Stimulated activated CD4-positive, alpha-beta T cell treated with anti-CD3 and anti-CD28 coated beads, Interleukin-2, amount 100 ng/mL, for 24 hours (primary cell): Measurements from ENCODE around the gene OMA1.

Experiments used
- DNase-seq, 2 donors: peaks; one replicate each; pipeline ENCODE4 v3.0.0-alpha.2; 2020

OMA1 gene

DNA sequence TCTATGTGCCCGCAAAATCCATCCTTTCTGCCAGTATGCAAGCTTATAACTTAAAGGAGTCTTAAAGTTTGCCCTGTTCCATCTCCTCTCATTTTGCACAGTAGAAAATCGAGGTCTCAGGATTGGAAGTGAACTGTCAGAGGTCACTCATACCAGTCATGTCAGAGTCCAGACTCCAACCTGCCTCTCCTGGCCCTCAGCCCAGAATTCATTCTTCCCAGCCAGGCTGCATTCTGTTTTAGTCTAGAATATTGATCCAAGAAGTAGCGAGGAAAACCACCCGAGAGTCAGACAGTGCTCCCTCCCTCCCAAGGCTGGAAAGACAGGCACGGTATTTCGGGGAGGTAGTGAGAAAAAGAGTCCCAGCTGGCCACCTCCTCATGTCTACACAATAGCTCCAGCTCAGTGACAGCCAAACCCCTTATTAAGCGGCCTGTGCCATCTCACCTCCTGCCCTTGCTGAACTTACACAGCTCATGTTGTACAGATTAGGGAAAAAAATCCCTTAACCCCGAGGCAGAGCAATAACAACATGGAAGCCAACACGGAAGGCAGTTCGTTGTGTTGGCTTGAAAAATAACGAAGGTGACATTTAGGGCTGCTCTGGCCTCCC, 89.4 kb downstream of the OMA1 start:
- DNase-seq = no peak

DNA sequence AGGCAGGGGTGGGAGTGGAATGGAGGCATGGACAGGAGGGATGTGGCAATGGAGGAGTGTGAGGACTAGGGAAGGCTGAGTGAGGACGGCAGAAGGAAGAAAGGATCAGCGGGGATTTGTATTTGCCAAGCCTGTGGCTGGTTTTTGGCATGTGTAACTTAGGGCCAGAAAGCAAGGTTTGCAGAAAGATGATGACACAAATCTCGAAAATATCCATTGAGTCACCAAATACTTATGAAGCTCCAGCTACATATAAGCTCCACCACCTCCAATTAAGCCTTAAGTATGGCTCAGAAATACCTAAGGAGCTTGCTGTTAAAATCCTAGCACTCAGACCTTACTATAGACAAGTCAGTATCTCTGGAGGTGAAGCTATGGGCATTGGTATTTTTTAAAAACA, 90.1 kb downstream of the OMA1 start:
- DNase-seq = no peak

DNA sequence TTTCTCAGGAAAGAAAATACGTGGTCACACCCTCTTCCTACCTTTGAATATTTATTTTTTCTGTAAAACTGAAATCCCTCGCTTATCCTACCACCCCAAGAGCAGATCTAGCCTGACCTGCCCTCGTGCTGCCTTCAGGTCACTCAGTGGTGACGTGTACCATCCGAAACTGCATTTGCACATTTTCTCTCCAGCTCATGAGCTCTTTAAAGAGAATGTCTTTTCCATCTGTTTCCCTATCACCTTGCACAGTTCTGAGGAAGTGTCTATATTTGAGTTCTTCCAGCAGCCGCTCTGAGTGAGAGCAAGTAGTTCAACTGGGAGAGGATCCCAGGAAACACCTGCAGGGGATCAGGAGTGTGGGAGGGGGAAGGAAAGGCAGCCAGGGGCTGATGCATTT, 91.7 kb downstream of the OMA1 start:
- no peak for DNase-seq

DNA sequence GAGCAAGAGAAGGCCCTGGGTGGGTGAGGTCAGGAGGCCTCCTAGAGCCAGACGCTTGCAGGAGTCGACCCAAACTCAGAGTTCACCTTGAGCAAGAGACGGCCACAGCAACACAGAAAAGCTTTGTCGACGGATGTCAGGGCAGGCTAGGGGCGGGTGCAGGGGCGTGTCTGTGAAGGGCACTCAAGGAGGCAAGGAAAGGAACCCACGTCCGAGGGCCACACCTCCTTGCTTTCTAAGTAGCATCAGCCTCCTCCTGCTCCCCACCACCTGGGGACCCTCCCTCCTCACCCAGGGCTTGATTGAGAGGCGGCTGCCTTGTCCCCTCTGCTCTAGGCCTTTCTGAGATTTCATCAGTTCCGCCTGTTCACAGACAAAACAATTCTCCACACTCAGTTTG, 92.1 kb downstream of the OMA1 start:
- no peak for DNase-seq

DNA sequence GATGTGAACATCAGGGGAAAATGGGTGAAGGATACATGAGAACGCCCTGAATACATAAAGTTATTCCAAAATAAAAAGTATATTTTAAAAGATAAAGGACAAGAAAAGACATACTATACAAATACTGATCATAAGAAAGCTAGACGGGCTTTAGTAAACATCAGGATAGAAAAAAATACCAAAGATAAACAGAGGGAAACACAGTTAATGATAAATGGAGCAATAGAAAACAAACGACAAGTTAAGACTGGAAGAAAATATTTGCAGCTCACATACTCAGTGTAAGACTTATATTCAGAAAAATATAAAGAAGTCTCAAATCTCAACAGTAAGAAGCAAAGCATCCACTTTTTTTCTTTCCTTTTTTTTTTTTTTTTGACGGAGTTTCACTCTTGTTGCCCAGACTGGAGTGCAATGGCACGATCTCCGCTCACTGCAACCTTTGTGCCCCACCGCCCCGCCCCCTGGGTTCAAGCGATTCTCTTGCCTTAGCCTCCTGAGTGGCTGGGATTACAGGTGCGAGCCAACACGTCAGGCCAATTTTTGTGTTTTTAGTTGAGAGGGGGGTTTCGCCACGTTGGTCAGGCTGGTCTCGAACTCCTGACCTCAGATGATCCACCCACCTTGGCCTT, 94.8 kb downstream of the OMA1 start:
- no peak for DNase-seq

DNA sequence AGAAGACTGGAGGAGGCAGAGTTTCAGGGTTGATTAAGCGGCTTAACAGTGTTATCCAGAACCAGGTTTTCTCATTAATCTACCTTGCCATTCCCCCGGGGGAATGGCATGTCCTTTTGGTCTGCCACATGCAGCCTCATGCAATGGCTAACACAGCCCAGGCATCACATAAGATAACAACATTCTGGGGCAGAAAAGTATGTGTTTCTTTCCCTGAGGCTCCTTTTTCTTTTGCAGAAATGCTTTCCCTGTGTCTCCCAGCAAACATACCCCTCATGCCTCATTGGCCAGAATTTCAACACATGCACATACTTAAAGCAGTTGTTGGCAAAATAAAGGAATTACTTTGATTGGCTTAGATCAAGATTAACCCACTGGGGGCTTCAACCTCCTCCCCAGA, 98.6 kb downstream of the OMA1 start:
- DNase-seq = no peak

DNA sequence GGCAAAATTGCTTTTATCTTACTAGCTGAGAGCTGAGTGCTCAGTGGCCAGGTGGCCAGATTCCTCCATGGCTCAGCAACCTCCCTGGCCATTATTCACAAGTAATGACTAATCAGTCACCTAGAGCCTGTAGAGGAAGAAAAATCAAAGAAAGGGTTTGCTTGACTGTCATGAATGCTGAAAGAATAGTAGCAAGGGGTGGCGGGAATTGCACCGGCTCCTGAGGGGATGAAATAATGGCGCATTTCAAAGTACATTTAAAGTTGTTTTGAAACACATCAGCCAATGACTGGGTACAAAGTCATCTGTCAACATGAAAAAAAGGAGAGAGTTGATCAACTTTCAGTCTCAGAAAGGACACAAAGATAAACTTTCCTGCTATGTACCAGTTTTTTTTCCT, 99.5 kb downstream of the OMA1 start:
- no peak for DNase-seq

DNA sequence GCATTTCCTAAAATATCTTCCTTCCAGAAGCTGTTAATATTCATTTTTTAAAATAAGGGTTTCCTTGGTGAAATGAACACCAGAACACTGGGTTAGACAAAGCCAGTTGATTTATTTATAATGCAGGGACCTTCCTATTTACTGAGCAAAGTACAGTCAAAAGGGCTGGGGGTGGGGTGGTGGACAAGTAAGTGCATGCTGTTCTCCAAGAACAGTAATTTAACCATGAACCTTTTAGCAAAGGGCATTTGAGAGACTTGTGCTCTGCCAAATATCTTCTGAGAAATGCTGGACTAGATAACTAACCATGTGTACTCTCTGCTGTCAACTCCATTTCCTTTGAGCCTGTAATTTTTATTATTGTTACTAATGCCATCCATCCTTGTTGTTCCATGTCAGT, 100.2 kb downstream of the OMA1 start:
- no peak for DNase-seq

DNA sequence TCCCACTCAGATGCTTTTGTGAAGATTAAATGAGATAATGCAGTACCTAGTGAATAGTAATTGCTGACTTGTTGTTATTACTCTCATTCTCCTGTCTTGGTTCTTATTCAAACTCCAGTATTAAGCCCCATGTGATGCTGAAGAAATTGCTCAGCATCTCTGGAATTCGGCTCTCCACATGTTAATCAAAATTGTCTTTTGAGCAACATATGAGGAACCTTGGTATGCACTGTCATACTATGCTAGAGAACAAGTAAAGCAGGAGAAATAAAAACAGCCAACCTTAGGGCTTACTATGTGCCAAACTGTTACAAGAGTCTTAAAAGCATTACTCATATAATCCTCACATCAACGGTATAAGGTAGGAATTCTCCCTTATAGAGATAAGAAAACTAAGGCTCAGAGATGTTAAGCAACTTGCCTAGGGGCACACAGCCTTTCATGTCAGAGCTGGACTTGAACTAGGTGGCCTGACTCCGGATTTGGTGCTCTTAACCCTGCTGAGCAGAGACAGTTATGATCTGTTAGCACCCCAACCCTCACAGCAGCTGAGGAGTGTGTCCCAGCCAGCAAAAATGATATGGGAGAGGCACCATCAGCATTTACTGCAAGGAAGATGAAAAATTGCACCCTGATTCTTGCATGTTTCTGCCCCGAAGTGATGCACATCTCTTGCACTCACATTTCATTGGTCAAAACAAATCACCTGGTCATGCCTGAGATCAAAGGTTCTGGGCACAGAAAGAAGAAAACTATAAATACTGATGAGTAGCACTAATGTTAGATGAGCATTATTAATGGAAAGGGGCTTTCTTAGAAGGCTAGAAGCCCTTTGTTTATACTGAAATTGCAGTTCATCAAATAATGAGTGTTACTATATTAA, 102.3 kb downstream of the OMA1 start:
- DNase-seq = no peak

DNA sequence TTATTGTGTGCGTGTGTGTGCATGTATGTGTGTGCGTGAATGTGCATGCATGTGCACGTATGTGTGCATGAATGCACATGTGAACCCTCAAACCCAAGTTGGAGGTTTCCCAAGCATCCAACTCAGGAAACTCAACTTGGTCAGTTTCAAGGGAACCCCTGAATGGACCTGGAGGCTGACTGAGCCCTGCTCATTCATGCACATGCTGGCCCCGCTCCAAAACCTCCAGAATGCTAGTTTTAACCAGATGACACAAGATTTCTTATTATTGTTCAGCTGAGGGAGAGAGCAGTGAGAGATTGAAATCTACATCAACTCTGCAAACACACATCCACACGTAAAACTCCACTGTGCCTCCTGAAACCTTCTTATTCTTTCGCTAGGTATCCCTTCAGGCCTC, 104.4 kb downstream of the OMA1 start:
- no peak for DNase-seq

DNA sequence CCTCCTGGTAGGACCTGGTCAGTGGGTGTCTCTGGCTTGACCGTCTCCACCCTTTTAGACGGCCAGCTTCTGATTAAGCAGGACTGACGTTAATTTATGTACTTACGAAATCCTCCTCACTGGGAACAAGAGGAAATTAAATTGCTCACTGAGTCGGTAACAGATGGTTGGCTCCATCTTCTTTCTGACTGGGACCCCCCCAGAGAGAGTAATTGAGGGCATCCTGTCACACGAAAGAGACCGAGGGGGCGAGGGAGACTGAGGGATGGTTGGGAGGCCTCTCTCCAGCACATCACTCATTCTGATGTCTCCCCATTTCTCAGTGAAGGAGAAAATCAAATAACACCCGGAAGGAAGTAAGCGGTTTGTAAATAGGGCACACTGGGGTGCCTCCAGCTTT, 104.8 kb downstream of the OMA1 start:
- DNase-seq = no peak

DNA sequence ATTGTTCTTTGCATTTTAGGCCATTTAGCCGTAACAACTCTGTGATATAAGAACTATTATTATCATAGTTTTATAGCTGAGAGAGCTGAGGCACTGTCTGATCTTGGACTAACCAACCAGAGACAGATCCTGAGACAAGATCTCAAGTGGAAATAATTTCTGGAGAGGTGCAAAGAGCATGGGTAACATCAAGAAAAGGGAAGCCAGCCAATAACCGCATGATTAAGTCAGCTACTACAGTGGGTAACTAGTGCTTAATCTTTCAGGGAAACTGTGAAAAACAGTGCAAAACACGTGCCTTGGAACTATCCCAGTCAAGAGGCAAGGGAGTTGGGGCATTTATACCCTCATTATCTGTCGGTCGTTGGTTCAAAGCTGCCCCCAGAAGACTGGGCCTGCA, 105.8 kb downstream of the OMA1 start:
- no peak for DNase-seq

DNA sequence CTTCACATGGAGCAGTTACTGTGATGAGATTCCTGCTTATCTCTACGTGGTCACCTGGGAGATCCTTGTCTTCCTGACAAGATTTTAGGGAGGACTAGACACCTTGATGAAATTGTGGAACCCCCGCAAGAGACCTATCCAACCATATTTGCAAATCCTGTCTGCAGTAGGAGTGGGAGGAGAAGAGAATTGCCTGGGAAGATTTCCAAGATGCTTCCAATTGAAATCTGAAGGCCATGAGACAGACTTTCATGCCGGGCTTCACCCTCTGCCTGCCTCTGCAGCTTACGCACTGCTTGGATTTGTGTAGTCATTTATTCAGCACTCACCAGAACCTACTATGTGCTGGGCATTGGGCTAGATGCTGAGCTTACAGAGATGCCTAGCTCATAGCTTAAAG, 106.6 kb downstream of the OMA1 start:
- DNase-seq = no peak

DNA sequence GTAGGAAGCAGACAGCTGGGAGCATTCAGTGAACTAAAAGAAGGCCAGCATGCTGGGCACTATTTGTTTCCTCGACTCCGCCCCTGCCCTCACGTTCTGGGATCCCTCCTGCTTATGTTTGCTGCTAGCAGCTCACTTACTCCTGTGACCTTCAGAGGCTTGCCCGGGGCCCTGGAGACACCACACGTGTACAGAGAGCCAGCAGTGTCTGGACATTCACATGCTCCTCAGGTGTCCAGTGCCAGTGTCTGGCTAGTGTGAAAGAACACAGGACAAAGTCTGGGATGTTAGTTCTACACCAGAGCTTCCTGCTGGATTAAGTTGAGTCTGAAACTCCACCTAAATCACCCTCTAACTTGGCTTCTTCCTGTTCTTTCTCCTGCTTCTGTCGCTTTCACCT, 108.1 kb downstream of the OMA1 start:
- no peak for DNase-seq

DNA sequence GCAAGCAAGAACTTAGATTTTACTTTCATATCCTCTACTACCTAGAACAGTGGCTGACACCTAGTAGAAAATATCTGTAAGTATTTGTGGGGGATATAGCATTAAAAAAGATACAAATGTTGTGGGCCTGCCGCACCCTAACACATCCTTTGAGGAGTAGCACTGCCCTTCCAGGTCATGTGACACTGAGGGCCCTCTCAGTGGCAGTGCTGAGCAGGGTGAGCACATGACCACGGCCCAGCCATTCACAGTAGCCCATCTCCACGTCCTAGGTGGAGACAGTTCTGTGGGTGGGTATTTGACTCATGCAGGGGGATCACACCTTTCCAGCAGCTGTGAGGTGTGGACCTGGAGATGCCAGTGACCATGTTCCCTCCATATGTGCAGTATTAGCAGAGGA, 108.9 kb downstream of the OMA1 start:
- DNase-seq = no peak

DNA sequence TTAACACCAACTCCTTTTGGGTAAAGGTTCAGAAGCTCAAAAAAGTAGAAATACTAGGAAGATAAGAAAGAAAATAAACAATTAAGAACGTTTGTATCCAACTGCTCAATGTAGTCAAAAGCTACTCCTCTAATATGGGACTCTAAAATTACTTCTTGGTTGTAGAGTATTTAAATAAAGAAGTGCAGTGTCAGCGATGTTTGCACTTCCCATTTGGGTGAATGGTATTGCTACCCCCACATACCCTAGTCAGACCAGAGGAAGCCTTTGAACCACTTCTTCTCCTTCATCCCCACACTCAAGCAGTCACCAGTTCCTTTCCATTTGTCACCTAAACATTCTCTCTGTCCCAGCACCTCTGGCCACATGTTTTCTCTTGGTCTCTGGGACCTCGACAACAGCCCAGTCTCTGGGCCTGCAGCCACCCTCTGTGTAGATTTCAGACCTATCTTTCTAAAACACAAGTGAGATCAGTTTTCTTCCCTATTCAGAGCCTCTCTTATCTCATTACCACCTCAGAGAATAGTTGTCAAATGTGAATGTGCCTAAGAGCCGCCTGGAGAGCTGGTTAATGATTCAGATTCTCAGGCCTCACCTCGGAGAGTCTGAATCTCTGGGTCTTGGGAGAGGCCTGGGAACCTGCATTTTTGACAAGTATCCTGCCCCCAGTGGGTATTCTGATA, 109.8 kb downstream of the OMA1 start:
- no peak for DNase-seq

DNA sequence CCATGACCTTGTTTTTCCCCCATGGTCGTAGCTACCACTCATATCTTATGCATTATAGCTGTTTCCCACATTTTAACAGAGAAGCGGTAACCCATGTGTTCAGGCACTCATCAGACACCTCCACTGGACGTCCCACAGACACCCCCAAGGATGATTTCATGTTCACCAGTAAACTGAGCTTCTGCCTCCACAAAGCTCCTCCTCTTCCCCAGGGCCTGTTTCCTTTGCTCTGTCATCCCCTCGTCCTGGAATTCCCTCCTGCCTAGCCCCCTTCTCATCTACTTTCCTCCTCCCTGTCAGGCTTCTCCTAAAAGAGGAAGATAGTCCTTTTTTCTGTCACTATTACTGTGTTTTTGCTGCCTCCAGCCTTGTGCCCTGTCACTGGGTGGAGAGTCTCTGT, 111.2 kb downstream of the OMA1 start:
- no peak for DNase-seq

DNA sequence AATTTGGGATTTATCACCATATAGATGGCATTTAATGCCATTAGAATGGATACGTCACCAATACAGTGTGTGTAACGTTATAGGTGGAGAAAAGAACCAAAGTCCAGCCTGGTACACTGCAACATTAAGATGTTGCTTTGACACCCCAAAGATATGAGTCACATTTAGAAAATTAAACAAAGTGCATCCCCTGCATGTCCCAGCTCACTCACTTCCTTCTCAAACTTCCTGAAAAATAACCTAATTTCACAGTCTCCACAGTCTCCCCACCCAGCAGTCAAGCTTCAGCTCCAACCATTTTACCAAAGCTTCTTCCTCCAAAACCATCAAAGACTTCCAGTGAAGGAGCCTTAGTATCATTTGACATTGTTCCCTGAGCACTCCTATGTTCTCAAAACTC, 111.9 kb downstream of the OMA1 start:
- no peak for DNase-seq

DNA sequence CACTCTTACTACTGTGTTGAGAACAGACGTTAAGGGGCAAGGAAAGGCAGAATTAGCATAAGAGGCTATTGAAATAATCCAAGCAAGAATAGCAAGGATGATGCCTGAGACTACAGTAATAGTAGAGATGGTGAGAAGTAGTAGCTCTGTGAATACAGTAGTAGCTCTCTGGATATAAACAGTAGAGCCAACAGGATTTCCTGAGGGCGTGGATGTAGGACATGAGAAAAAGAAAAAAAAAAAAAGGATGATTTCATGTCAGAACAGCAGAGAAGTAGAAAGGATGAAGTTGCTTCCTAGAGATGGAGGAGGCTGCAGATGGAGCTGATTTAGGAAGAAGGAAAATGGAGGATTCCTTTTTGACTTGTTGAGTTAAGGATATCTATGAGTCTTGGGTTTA, 112.3 kb downstream of the OMA1 start:
- no peak for DNase-seq

DNA sequence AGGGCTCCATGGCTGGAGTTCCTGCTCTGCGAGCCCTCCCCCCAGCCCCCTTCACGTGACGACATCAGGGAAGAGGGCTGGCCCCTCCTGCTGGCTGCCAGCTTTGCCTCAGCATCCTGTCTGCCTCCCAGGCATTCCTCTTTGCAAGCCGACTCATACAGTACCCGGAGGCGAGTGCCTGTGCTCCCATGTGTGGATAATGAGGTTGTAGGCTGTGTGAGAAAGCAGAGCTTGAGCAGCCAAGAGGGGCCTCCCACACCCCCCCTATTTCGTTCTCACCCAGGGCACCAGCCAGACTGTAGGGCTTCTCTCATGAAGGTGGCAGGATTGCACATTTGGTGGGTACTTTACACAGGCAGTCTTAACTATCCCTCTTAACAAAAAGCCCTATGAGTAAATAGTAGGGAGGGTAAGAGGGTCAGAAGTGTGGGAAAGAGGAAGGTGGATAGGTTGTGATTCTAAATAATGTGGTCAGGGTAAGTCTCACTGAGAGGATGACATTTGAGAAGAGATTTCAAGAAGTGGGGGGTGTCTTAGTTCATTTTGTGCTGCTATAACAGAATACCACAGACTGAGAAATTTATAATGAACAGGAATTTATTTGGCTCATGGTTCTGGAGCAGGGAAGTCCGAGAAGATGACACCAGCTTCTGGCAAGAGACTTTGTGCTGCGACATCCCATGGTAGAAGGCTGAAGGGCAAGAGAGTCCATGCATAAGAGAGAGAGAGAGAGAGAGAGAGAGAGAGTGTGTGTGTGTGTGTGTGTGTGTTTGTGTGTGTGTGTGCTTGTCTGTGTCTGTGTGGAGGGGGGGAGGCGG, 113.5 kb downstream of the OMA1 start:
- DNase-seq = no peak

DNA sequence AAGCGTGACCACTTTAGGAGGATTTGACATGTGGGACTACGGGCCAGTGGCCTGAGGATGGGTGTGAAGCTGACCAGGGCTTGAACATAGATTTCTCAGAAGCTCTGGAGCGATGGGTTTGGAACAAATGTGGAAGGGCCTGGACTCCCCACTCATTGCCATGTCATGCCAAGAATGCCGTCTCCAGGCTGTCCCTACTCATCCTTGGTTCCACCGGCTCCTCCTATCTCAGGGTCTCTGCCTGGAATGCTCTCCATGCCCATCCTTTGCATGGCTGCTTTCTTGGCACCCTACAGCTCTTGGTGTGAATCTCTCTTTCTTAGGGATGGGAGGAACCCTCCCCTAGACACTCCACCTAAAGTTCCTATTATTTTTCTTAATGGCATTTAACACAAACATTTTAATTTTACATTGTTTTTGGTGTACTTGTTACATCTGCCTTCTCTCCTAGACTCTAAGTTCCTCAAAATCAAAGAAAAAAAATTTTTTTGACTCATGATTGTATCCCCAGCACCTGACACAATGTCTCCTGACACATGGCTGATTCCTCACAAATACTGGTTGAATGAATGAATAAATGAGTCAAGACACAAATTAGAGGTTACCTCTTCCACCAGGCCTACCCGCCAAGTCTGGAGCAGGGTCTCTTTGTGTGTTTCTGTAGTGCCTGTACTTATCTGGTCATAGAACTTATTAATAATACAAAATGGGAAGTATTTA, 114.5 kb downstream of the OMA1 start:
- no peak for DNase-seq
